ENCODE measurements around the gene MALRD1. TPM values are rescaled to one million over a fixed set of nuclear protein-coding genes. Genes with fewer than 3 reads are reported as not detected.

The MALRD1 gene
- total RNA-seq, 4 donors from 2014 or later: 0.75 to 2.4 (median 0.82) TPM; not detected in 1

DNA sequence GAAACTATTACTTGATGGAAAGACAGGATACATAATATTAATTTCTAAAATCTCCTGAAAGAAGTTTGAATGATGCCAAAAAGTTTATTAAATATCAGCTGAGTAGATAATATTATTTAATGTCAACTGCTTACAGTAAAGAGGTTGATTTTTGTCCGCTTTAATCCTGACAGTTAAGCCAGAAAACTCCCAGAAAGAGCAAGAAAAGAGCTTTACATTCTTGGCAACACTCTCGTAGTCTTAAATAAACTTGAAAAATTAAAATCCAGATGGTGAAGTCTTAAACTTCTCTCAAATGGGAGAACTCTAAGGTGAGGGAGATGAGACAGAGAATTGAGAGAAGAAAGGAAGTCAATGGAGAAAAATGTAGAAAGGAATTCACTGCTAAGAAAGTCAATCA is 568.4 kb downstream of the MALRD1 start:
- H3K27ac ChIP-seq: no peak overlapping the region
- H3K9me3 ChIP-seq: no peaks in the 10 kb centered on the region
- in situ Hi-C loops (cut with MboI; ENCODE audit: low pct_ligation_motif_present in 1 of 4, low pct_unique_long_range_greater_than_20kb in 1 of 4, low sequenced_read_pairs in 3 of 4) (no loop called here), intact Hi-C loops (cut with DNase I; ENCODE audit: low total_unique reads) (no loop called here)
- no peak for DNase-seq
- no peak overlapping the region for H3K4me3 ChIP-seq
- TF ChIP-seq EP300 (IDR thresholded peaks at IDR 0.05; ENCODE audit: low read depth) (no peak), POLR2A (IDR thresholded peaks at IDR 0.05) (no peak), POLR2AphosphoS5 (IDR thresholded peaks at IDR 0.05) (no peak)
- TF ChIP-seq, protein P1, sequence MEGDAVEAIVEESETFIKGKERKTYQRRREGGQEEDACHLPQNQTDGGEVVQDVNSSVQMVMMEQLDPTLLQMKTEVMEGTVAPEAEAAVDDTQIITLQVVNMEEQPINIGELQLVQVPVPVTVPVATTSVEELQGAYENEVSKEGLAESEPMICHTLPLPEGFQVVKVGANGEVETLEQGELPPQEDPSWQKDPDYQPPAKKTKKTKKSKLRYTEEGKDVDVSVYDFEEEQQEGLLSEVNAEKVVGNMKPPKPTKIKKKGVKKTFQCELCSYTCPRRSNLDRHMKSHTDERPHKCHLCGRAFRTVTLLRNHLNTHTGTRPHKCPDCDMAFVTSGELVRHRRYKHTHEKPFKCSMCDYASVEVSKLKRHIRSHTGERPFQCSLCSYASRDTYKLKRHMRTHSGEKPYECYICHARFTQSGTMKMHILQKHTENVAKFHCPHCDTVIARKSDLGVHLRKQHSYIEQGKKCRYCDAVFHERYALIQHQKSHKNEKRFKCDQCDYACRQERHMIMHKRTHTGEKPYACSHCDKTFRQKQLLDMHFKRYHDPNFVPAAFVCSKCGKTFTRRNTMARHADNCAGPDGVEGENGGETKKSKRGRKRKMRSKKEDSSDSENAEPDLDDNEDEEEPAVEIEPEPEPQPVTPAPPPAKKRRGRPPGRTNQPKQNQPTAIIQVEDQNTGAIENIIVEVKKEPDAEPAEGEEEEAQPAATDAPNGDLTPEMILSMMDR (IDR thresholded peaks at IDR 0.05): no peak
- 61 to 86% methylated on average over 2 of the region's 2 CpGs for WGBS, 2 donors (ENCODE audit: low coverage in 1 of 2)
- no peaks in the 10 kb centered on the region for H3K4me1 ChIP-seq
- H3K36me3 ChIP-seq: no peaks in the 10 kb centered on the region
- H3K27me3 ChIP-seq: no peaks in the 10 kb centered on the region

DNA sequence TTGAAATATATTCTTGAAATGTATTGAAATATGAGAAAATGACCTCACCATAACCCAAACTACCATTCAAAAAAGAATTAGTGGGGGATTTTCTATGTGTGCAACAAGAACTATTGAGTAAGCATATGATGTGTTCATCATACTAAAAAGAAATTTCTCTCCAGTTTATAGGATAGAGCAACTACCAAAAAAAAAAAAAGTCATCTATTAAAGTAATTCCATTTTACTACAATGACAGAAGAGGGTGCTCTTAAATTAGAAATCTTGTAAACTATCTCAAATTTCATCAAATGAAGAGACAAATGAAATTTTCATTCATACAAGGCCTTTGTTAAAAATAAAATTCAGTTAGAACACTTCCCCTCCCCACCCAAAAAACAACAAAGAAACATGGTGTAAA is 572.2 kb downstream of the MALRD1 start:
- Histone ChIP-seq H3K4me1 (no peaks in the 10 kb centered on the region), H3K9me3 (no peaks in the 10 kb centered on the region), H3K36me3 (no peaks in the 10 kb centered on the region), H3K27me3 (no peaks in the 10 kb centered on the region), H3K4me3 (no peak overlapping the region), H3K27ac (no peak overlapping the region)
- intact Hi-C loops (cut with DNase I; ENCODE audit: low total_unique reads) (no loop called here), in situ Hi-C loops (cut with MboI; ENCODE audit: low pct_ligation_motif_present in 1 of 4, low pct_unique_long_range_greater_than_20kb in 1 of 4, low sequenced_read_pairs in 3 of 4) (no loop called here)
- TF ChIP-seq EP300 (IDR thresholded peaks at IDR 0.05; ENCODE audit: low read depth) (no peak), POLR2A (IDR thresholded peaks at IDR 0.05) (no peak), POLR2AphosphoS5 (IDR thresholded peaks at IDR 0.05) (no peak)
- TF ChIP-seq, protein P1 (IDR thresholded peaks at IDR 0.05): no peak
- DNase-seq: no peak

DNA sequence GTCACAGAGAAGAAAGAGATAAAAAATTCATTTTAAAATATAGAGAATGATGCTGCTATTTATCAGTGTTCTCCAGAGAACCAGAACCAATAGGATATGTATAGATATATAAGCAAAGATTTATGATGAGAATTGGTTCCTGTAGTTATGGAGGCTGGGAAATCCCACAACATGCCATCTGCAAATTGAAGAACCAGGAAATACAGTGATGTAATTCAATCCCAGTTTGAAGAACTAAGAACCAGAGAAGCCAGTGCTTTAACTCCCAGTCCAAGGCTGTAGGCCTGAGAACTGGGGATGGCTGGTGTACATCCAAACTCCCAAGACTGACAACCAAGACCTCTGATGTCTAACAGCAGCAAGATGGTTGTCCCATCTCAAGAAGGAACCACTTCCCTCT is 574.7 kb downstream of the MALRD1 start:
- H3K4me3 ChIP-seq: no peak overlapping the region
- intact Hi-C loops (cut with DNase I; ENCODE audit: low total_unique reads): no loop called here
- no peak for DNase-seq
- TF ChIP-seq EP300 (IDR thresholded peaks at IDR 0.05; ENCODE audit: low read depth) (no peak), POLR2AphosphoS5 (IDR thresholded peaks at IDR 0.05) (no peak), POLR2A (IDR thresholded peaks at IDR 0.05) (no peak)
- TF ChIP-seq, protein P1 (IDR thresholded peaks at IDR 0.05): no peak
- in situ Hi-C loops (cut with MboI; ENCODE audit: low pct_ligation_motif_present in 1 of 4, low pct_unique_long_range_greater_than_20kb in 1 of 4, low sequenced_read_pairs in 3 of 4): no loop called here
- H3K36me3 ChIP-seq: no peaks in the 10 kb centered on the region
- no peaks in the 10 kb centered on the region for H3K9me3 ChIP-seq
- no peaks in the 10 kb centered on the region for H3K4me1 ChIP-seq
- no peaks in the 10 kb centered on the region for H3K27me3 ChIP-seq
- no peak overlapping the region for H3K27ac ChIP-seq

DNA sequence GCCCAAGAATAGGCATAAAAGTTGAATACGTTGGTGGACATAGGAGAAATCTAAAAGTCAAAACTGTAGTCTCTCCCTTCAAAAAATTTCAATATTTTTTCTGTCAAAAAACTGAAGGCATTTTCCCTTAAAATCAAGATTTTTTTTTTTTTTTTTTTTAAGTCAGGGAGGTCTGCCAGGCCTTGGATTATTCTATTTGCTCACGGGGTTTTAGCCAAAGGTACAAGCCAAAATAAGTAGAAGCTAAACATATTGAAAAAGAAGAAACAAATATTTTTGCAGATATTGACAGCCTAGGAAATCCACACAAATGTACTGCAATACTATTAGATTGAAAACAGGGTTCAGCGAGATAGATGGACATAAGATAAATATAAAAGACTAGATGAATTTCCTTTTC is 577.6 kb downstream of the MALRD1 start:
- in situ Hi-C loops (cut with MboI; ENCODE audit: low pct_ligation_motif_present in 1 of 4, low pct_unique_long_range_greater_than_20kb in 1 of 4, low sequenced_read_pairs in 3 of 4) (no loop called here), intact Hi-C loops (cut with DNase I; ENCODE audit: low total_unique reads) (no loop called here)
- 78 to 91% methylated on average over 3 of the region's 3 CpGs for WGBS, 2 donors (ENCODE audit: low coverage in 1 of 2)
- H3K4me1 ChIP-seq: no peaks in the 10 kb centered on the region
- DNase-seq: no peak
- no peaks in the 10 kb centered on the region for H3K27me3 ChIP-seq
- H3K9me3 ChIP-seq: no peaks in the 10 kb centered on the region
- H3K27ac ChIP-seq: no peak overlapping the region
- no peak overlapping the region for H3K4me3 ChIP-seq
- H3K36me3 ChIP-seq: no peaks in the 10 kb centered on the region
- TF ChIP-seq POLR2AphosphoS5 (IDR thresholded peaks at IDR 0.05) (no peak), POLR2A (IDR thresholded peaks at IDR 0.05) (no peak), EP300 (IDR thresholded peaks at IDR 0.05; ENCODE audit: low read depth) (no peak)
- TF ChIP-seq, protein P1 (IDR thresholded peaks at IDR 0.05): no peak
